OCI-LY3 (cell line): ENCODE measurements around the gene OR1F1.

Source experiments
- H2AFZ ChIP-seq: fragments of 200-600, 300-600 bp; shearing (Covaris generic); 2 replicates; pipeline ENCODE4 v1.6.0; 2014; ENCODE audit warnings: antibody characterized with exemption, low read depth, low read length
- H3K27ac ChIP-seq: fragments of 200-600, 300-600 bp; sonication (generic); 2 replicates; pipeline ENCODE4 v1.5.1; 2014; ENCODE audit warnings: mild to moderate bottlenecking, low read length, moderate library complexity, mixed read lengths
- H3K27me3 ChIP-seq: fragments of 200-600, 300-600 bp; sonication (generic); 2 replicates; pipeline ENCODE4 v1.6.1; 2014; ENCODE audit warnings: low read depth, low read length, mixed read lengths
- H3K36me3 ChIP-seq: fragments of 200-600, 300-600 bp; sonication (generic); replicated peaks from 2 replicates; pipeline ENCODE3; 2014; ENCODE audit warnings: low read depth, low read length, mixed read lengths
- H3K4me1 ChIP-seq: fragments of 300-600, 200-600 bp; sonication (generic); 2 replicates; pipeline ENCODE4 v1.6.1; 2014; ENCODE audit warnings: low read length, mixed read lengths
- H3K4me2 ChIP-seq: fragments of 200-600, 300-600 bp; sonication (generic); 2 replicates; pipeline ENCODE4 v1.6.1; 2014; ENCODE audit warnings: low read length, mixed read lengths
- H3K4me3 ChIP-seq: fragments of 300-600, 200-600 bp; sonication (generic); 2 replicates; pipeline ENCODE4 v1.5.1; 2014; ENCODE audit warnings: antibody characterized with exemption, mild to moderate bottlenecking, low read length, moderate library complexity
- H3K79me2 ChIP-seq: fragments of 300-600, 200-600 bp; shearing (Covaris generic); 2 replicates; pipeline ENCODE4 v1.6.1; 2014; ENCODE audit warnings: mild to moderate bottlenecking, low read length, mixed read lengths
- H3K9ac ChIP-seq: fragments of 300-600, 200-600 bp; shearing (Covaris generic); 2 replicates; pipeline ENCODE4 v1.6.0; 2014; ENCODE audit warnings: mild to moderate bottlenecking, low read length, moderate library complexity
- H3K9me3 ChIP-seq: fragments of 200-600, 300-600 bp; shearing (Covaris generic); 2 replicates; pipeline ENCODE4 v1.6.1; 2014; ENCODE audit warnings: low read length, mixed read lengths; ENCODE audit not compliant: insufficient read depth
- H4K20me1 ChIP-seq: fragments of 200-600, 300-600 bp; sonication (generic); 2 replicates; pipeline ENCODE4 v1.6.1; 2016; ENCODE audit warnings: low read length, mixed read lengths; ENCODE audit not compliant: insufficient read depth
- EZH2phosphoT487 ChIP-seq: fragments of 200-600 bp; shearing (Covaris generic); IDR thresholded peaks from 2 replicates; pipeline ENCODE4 v1.6.1; 2018; ENCODE audit warnings: antibody characterized with exemption, mixed run types, low read depth
- TF ChIP-seq, protein P1 (sequence below): fragments of 200-600, 300-600 bp; sonication (generic); IDR thresholded peaks from 2 replicates; pipeline ENCODE4 v1.5.1; 2014; ENCODE audit warnings: antibody characterized with exemption, low read length, low read depth

Gene OR1F1

GRCh38 chr16:3234543-3234856 lies 46.5 kb downstream of the OR1F1 start:
- Histone ChIP-seq H3K79me2 (peaks cover 25% of the 10 kb centered on the region), H3K9me3 (no peaks in the 10 kb centered on the region), H3K27ac (peak overlapping the region; percentile 84), H3K36me3 (peaks cover 43% of the 10 kb centered on the region), H2AFZ (0 out of 2 replicates have a peak overlapping the region, but pooled peaks have one; percentile 62), H3K27me3 (no peaks in the 10 kb centered on the region), H3K9ac (peak overlapping the region; percentile 81), H3K4me2 (peak overlapping the region; percentile 93), H4K20me1 (no peaks in the 10 kb centered on the region), H3K4me1 (peaks cover 14% of the 10 kb centered on the region), H3K4me3 (peak overlapping the region; percentile 90)
- no peak for TF ChIP-seq EZH2phosphoT487
- TF ChIP-seq, protein P1, sequence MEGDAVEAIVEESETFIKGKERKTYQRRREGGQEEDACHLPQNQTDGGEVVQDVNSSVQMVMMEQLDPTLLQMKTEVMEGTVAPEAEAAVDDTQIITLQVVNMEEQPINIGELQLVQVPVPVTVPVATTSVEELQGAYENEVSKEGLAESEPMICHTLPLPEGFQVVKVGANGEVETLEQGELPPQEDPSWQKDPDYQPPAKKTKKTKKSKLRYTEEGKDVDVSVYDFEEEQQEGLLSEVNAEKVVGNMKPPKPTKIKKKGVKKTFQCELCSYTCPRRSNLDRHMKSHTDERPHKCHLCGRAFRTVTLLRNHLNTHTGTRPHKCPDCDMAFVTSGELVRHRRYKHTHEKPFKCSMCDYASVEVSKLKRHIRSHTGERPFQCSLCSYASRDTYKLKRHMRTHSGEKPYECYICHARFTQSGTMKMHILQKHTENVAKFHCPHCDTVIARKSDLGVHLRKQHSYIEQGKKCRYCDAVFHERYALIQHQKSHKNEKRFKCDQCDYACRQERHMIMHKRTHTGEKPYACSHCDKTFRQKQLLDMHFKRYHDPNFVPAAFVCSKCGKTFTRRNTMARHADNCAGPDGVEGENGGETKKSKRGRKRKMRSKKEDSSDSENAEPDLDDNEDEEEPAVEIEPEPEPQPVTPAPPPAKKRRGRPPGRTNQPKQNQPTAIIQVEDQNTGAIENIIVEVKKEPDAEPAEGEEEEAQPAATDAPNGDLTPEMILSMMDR, result no peak

- Histone ChIP-seq H3K27me3 (peaks cover 2% of the 10 kb centered on the region; the same call in 1 of the 2 replicates), H3K4me2 (peak within 1 kb of the TSS; percentile 93), H3K27ac (peak within 1 kb of the TSS; percentile 84), H3K4me1 (peaks cover 14% of the 10 kb centered on the region), H3K4me3 (peak within 1 kb of the TSS; percentile 90), H3K36me3 (peaks cover 39% of the 10 kb centered on the region), H4K20me1 (no peaks in the 10 kb centered on the region), H2AFZ (peak within 1 kb of the TSS; percentile 95; the same call in 1 of the 2 replicates), H3K79me2 (peaks cover 25% of the 10 kb centered on the region), H3K9ac (peak within 1 kb of the TSS; percentile 81), H3K9me3 (no peaks in the 10 kb centered on the region)
- TF ChIP-seq, protein P1, result no peak
- no peak for TF ChIP-seq EZH2phosphoT487
Observed at GRCh38 chr16:3234857-3235561, 47.0 kb downstream of the OR1F1 start, which contains the start of gene ZNF200. Gene ZNF200, minus strand, starts transcription at chr16:3235158. Its CDS starts 1,403 bp downstream, at chr16:3233755.

DNA sequence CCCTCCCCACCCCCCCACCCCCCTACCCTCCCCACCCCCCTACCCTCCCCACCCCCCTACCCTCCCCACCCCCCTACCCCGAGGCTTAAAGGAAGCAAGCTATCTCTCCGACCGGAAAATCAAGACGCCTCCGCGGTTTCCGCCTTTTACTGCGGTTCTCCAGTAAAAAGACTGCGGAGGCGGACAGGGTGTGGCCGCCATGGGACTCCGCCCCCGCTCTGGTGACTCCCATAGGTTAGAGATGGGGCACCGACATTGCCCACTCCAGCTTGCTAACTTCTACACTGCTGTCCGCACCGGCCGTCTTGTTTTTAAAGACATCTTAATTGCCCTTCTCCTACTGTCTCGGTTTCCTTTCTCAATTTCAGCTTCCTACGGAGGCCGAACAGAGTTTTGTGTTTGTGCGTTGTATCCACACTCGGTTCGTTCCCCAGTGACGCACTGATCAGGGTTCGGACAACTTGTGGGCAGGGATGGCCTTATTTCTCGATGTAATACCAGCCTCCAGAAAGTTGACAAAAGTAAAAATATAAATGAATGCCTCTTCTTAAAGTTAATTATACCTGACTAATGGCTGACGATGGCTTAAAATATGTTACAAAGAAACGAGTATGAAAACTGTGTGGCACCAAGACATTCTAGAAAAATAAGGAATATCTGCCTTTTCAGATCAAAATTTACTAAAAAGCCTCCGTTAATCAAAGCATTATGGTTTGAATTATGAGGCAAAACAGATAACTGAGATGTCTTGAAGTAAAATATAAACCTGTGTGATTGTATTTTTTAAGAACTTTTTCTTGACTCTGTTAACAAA lies 48.1 kb downstream of the OR1F1 start:
- Histone ChIP-seq H2AFZ (peak overlapping the region; percentile 20; the same call in 1 of the 2 replicates), H3K9me3 (no peaks in the 10 kb centered on the region), H4K20me1 (no peaks in the 10 kb centered on the region), H3K36me3 (peaks cover 28% of the 10 kb centered on the region), H3K9ac (no peak overlapping the region), H3K4me3 (no peak overlapping the region), H3K4me1 (peaks cover 14% of the 10 kb centered on the region), H3K27me3 (peaks cover 4% of the 10 kb centered on the region; the same call in 1 of the 2 replicates), H3K4me2 (no peak overlapping the region), H3K27ac (no peak overlapping the region), H3K79me2 (peaks cover 25% of the 10 kb centered on the region)
- TF ChIP-seq, protein P1, result no peak
- no peak for TF ChIP-seq EZH2phosphoT487

GRCh38 chr16:3241761-3242160 lies 53.8 kb downstream of the OR1F1 start:
- Histone ChIP-seq H3K79me2 (no peaks in the 10 kb centered on the region), H3K36me3 (no peaks in the 10 kb centered on the region), H3K27me3 (peaks cover 4% of the 10 kb centered on the region; the same call in 1 of the 2 replicates), H3K4me3 (no peak overlapping the region), H3K4me2 (no peak overlapping the region), H3K9ac (no peak overlapping the region), H4K20me1 (no peaks in the 10 kb centered on the region), H3K9me3 (no peaks in the 10 kb centered on the region), H2AFZ (no peak overlapping the region), H3K27ac (no peak overlapping the region), H3K4me1 (no peaks in the 10 kb centered on the region)
- no peak for TF ChIP-seq EZH2phosphoT487
- TF ChIP-seq, protein P1, result no peak
